Measurements from ENCODE around the gene MXRA8.

The MXRA8 gene

GRCh38 chr1:1395166-1395565 is 36.8 kb upstream of the MXRA8 start:
- H3K27ac ChIP-seq (replicated peaks) = no peak overlapping the region
- TF ChIP-seq POLR2AphosphoS5 (IDR thresholded peaks at IDR 0.05; ENCODE audit: low read depth) (no peak), SPI1 (IDR thresholded peaks at IDR 0.05; ENCODE audit: borderline replicate concordance, low read depth) (no peak), CTCF (IDR thresholded peaks at IDR 0.05; ENCODE audit: insufficient read depth, low read length) (no peak), GABPA (IDR thresholded peaks at IDR 0.05; ENCODE audit: low read depth) (no peak), REST (IDR thresholded peaks at IDR 0.05; ENCODE audit: insufficient replicate concordance, low read depth) (no peak)
- DNase-seq (ENCODE audit: low read depth in 1 of 2, low spot score in 1 of 2) = no peak
- H3K4me3 ChIP-seq (replicated peaks; ENCODE audit: insufficient read depth, low read length) = no peak overlapping the region
- H3K27me3 ChIP-seq (ENCODE audit: insufficient read depth, poor library complexity, severe bottlenecking) = no peaks in the 10 kb centered on the region

- H3K27me3 ChIP-seq (ENCODE audit: insufficient read depth, poor library complexity, severe bottlenecking) = no peaks in the 10 kb centered on the region
- DNase-seq (ENCODE audit: low read depth in 1 of 2, low spot score in 1 of 2) = no peak
- no peak overlapping the region for H3K27ac ChIP-seq (replicated peaks)
- TF ChIP-seq CTCF (IDR thresholded peaks at IDR 0.05; ENCODE audit: insufficient read depth, low read length) (no peak), REST (IDR thresholded peaks at IDR 0.05; ENCODE audit: insufficient replicate concordance, low read depth) (no peak), SPI1 (IDR thresholded peaks at IDR 0.05; ENCODE audit: borderline replicate concordance, low read depth) (no peak), GABPA (IDR thresholded peaks at IDR 0.05; ENCODE audit: low read depth) (no peak), POLR2AphosphoS5 (IDR thresholded peaks at IDR 0.05; ENCODE audit: low read depth) (no peak)
- H3K4me3 ChIP-seq (replicated peaks; ENCODE audit: insufficient read depth, low read length) = no peak overlapping the region
Observed at GRCh38 chr1:1394116-1394515, 35.8 kb upstream of the MXRA8 start.

GRCh38 chr1:1393428-1393827 is 35.1 kb upstream of the MXRA8 start:
- H3K4me3 ChIP-seq (replicated peaks; ENCODE audit: insufficient read depth, low read length) = no peak overlapping the region
- H3K27ac ChIP-seq (replicated peaks) = no peak overlapping the region
- DNase-seq (ENCODE audit: low read depth in 1 of 2, low spot score in 1 of 2) = no peak
- no peaks in the 10 kb centered on the region for H3K27me3 ChIP-seq (ENCODE audit: insufficient read depth, poor library complexity, severe bottlenecking)
- no peak for TF ChIP-seq CTCF (IDR thresholded peaks at IDR 0.05; ENCODE audit: insufficient read depth, low read length)
- TF ChIP-seq GABPA (IDR thresholded peaks at IDR 0.05; ENCODE audit: low read depth) = no peak
- TF ChIP-seq POLR2AphosphoS5 (IDR thresholded peaks at IDR 0.05; ENCODE audit: low read depth) = no peak
- no peak for TF ChIP-seq SPI1 (IDR thresholded peaks at IDR 0.05; ENCODE audit: borderline replicate concordance, low read depth)
- no peak for TF ChIP-seq REST (IDR thresholded peaks at IDR 0.05; ENCODE audit: insufficient replicate concordance, low read depth)
